Peyer's patch (tissue), 4 donors: ENCODE data around the gene HAGHL. TPM values are rescaled to one million over a fixed set of nuclear protein-coding genes. Genes with fewer than 3 reads are reported as not detected.

Experiments
- DNase-seq, 3 donors: peaks; one replicate each; pipeline ENCODE4 v3.0.0-alpha.2; 2017 to 2019
- H3K27ac ChIP-seq, 4 donors: fragments of 200-600 bp; sonication (generic); one replicate each; pipeline ENCODE4 v1.5.1; 2016 to 2019
- H3K27me3 ChIP-seq, 2 donors: fragments of 200-600 bp; sonication (generic); one replicate each; pipeline ENCODE4 v1.5.1; 2019
- H3K36me3 ChIP-seq, 3 donors: fragments of 200-600 bp; sonication (generic); one replicate each; pipeline ENCODE4 v1.5.1; 2016 to 2019
- H3K4me1 ChIP-seq, 4 donors: fragments of 200-600 bp; sonication (generic); one replicate each; pipeline ENCODE4 v1.5.1; 2016 to 2019
- H3K4me3 ChIP-seq, 4 donors: fragments of 200-600 bp; sonication (generic); 1 replicate in 3 of 4; 2 replicates in 1 of 4; pipeline ENCODE4 v1.5.1; 2016 to 2019; ENCODE audit warnings: mild to moderate bottlenecking in 1 of 4
- H3K9me3 ChIP-seq, 4 donors: fragments of 200-600 bp; sonication (generic); one replicate each; pipeline ENCODE4 v1.5.1; 2016 to 2019; ENCODE audit warnings: mild to moderate bottlenecking in 1 of 4
- POLR2A ChIP-seq, 2 donors: fragments of 450-650 bp; IDR thresholded peaks; one replicate each; pipeline ENCODE4 v1.5.1; 2017; ENCODE audit warnings: antibody characterized with exemption in 2 of 2, mild to moderate bottlenecking in 2 of 2, moderate library complexity in 2 of 2
- total RNA-seq, 4 donors: library from RNA; depleted of rRNA; stranded (reverse); fragments of >200 nt; gene quantifications; one replicate each; pipeline ENCODE4 v1.1.0, GENCODE V29; 2016
- TF ChIP-seq, protein P1 (sequence below), 6 experiments: fragments of 450-650 bp in 4 of 6; fragments of 200-600 bp in 2 of 6; sonication (generic) in 1 of 6; IDR thresholded peaks; one replicate each; pipeline ENCODE4 v1.5.1; 2017 to 2019; ENCODE audit warnings: antibody characterized with exemption in 6 of 6, mild to moderate bottlenecking in 3 of 6, moderate library complexity in 1 of 6

The HAGHL gene
- total RNA-seq, 4 donors from 2014 or later = 0.53 to 42.9 (median 3.4) TPM

DNA sequence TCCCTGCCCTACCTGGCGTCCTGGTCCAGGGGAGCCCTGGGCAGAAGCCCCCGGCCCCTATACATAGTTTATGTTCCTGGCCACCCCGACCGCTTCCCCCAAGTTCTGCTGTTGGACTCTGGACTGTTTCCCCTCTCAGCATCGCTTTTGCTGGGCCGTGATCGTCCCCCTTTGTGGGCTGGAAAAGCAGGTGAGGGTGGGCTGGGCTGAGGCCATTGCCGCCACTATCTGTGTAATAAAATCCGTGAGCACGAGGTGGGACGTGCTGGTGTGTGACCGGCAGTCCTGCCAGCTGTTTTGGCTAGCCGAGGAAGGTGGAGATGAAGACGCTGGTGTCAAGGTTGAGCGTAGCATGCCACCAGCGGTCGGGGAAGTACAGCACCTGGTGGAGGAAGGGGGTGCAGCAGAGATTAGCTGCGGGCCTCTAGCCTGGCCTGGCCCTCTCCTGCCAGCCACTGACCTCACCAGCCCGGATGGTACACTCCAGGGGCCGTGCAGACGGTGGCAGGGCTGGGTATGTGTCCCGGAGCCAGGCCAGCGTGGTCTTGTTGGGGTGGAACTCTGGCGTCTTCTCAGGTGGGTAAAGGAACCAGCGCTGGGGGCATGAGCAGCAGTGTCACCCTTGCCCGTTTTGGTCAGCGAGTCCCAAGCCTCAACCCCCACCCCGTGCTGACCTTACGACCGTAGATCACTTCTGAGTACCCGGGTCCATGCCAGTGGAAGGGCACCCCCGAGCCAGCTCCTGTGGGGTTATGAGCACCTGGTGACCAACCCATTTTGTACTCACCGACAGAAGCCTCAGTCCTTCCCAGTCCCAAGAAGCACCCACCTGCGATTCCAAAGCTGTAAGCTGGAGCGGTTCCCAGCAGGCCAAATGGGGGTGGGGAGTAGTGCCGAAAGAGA is 44.2 kb upstream of the HAGHL start:
- H3K4me3 ChIP-seq = peak overlapping the region in 3 of 4 donors; percentile 58 to 83 (median 83)
- H3K36me3 ChIP-seq = peaks cover 0 to 32% (median 0%) of the 10 kb centered on the region in 3 donors
- TF ChIP-seq, protein P1, sequence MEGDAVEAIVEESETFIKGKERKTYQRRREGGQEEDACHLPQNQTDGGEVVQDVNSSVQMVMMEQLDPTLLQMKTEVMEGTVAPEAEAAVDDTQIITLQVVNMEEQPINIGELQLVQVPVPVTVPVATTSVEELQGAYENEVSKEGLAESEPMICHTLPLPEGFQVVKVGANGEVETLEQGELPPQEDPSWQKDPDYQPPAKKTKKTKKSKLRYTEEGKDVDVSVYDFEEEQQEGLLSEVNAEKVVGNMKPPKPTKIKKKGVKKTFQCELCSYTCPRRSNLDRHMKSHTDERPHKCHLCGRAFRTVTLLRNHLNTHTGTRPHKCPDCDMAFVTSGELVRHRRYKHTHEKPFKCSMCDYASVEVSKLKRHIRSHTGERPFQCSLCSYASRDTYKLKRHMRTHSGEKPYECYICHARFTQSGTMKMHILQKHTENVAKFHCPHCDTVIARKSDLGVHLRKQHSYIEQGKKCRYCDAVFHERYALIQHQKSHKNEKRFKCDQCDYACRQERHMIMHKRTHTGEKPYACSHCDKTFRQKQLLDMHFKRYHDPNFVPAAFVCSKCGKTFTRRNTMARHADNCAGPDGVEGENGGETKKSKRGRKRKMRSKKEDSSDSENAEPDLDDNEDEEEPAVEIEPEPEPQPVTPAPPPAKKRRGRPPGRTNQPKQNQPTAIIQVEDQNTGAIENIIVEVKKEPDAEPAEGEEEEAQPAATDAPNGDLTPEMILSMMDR (IDR thresholded peaks at IDR 0.05) = no peak
- no peak for TF ChIP-seq POLR2A (IDR thresholded peaks at IDR 0.05)
- no peaks in the 10 kb centered on the region for H3K9me3 ChIP-seq
- H3K27ac ChIP-seq = no peak overlapping the region
- no peaks in the 10 kb centered on the region for H3K27me3 ChIP-seq
- H3K4me1 ChIP-seq = peaks cover 0 to 45% (median 32%) of the 10 kb centered on the region in 4 donors
- no peak for DNase-seq

DNA sequence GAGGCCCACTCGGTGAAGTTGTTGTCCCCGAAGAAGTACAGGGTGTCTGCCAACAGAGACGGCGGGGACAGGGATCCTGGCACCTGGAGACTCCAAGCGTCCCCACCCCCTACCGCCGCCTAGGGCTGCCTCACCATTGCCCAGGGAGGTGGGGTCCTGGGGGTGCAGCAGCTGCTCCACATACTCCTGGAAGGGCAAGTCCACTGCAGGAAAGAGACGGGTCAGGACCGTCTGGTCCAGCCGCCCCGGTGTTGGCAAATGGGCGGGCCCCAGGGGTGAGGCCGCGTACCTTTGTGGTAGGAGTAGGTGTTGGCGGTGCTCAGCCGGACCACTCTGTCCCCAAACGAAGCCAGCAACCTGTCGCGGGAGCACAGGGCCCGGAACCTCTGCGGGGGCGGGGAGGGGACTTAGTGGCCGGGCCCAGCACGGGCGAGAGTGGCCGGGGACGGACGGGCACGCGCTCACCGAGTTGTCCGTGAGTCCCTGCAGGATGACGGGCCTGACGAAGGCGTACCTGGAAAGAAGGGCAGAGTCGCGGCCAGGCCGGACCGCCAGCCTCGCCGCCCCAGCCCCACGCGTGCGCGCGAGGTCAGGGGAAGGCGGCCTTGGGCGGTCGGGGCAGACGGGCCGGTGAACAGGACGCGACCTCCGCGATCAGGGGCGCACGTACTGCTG is 43.4 kb upstream of the HAGHL start:
- Histone ChIP-seq H3K4me1 (peaks cover 0 to 45% (median 31%) of the 10 kb centered on the region in 4 donors), H3K27me3 (no peaks in the 10 kb centered on the region), H3K9me3 (no peaks in the 10 kb centered on the region), H3K4me3 (peak overlapping the region; percentile 58 to 83 (median 72)), H3K36me3 (peaks cover 0 to 32% (median 0%) of the 10 kb centered on the region in 3 donors), H3K27ac (peak overlapping the region; percentile 55 to 85 (median 68))
- no peak for DNase-seq
- no peak for TF ChIP-seq POLR2A (IDR thresholded peaks at IDR 0.05)
- TF ChIP-seq, protein P1 (IDR thresholded peaks at IDR 0.05) = no peak

DNA sequence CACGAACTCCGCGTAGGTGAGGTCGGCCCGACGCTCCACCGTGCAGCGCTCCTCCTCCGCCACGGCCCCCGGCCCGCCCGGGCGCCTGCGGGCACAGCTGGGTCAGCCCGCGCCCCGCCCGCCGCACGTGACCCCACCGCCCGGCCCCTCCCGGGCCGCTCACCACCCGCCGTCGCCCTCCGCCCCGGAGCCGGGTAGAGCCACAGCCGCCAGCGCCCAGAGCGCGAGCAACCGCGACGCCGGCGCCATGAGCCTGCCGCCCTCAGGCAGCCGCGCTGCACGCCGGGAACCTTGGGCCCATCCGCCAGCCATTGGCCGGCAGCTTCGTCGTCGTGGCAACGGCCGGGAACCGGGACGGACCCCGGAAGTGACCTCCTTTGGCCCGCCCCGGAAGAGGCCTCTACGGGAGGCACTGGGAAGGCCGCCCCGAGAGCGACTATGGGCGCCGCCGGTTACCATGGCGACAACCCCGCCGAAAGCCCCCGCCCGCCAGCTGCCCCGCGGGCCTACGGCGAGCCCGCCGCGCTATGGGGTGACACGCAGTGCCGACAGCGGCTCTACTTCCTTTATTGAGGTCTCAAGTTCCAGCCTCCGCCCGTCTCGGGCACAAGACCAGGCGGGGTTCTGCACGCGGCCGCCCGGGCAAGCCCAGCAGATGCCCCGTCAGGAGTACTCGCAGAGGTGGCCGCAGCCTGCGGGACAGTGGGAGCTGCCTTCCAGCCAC is 42.7 kb upstream of the HAGHL start, which contains the start of gene JMJD8:
Gene JMJD8 (minus strand): TSS at position 264 of the 724 bp plus-strand sequence. CDS start 15 bp downstream, at position 249.
- H3K27ac ChIP-seq = peak within 1 kb of the TSS; percentile 55 to 85 (median 68)
- peak within 1 kb of the TSS; percentile 58 to 83 (median 72) for H3K4me3 ChIP-seq
- H3K9me3 ChIP-seq = no peaks in the 10 kb centered on the region
- H3K36me3 ChIP-seq = peaks cover 0 to 32% (median 0%) of the 10 kb centered on the region in 3 donors
- peaks cover 0 to 50% (median 30%) of the 10 kb centered on the region in 4 donors for H3K4me1 ChIP-seq
- no peaks in the 10 kb centered on the region for H3K27me3 ChIP-seq
- TF ChIP-seq, protein P1 (IDR thresholded peaks at IDR 0.05) = no peak
- TF ChIP-seq POLR2A (IDR thresholded peaks at IDR 0.05) = peak; percentile 40 to 42
- peak; percentile 96 to 99 (median 99) for DNase-seq

DNA sequence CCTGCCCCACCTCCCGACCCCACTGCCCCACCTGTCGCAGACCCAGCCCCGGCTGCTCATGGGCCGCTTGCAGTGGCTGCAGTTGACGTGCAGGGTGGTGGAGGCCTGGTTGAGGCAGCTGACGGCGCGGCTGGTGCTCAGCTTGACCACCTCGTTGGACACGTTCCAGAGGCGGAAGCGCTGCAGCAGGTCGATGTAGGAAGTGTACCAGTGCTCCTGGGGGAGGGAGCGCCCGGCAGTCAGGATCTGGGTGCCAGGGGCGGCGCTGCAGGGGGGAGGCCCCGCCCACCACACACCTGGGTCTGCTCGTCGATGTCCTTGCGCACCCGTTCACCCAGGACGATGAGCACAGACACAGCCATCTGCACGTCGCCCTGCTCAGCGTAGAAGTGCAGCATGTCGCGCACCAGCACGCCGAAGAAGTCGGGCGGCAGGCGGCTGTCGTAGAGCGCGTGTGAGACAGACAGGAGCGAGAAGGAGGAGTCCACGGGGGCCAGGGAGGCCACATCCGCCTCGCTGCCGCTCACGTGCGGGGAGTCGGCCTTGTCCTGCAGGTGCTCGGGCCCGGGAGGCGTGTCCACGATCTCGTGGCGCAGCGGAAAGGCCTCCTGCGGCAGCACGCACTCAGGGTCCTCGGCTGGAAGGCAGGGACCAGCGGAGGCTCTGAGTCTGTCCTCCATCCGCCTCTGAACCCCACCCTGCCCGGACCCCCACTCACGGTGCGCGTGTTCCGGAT is 41.8 kb upstream of the HAGHL start:
- peaks cover 0 to 32% (median 0%) of the 10 kb centered on the region in 3 donors for H3K36me3 ChIP-seq

More for the DNA sequence above, 41.8 kb upstream of the HAGHL start:
- TF ChIP-seq POLR2A (IDR thresholded peaks at IDR 0.05) = no peak
- TF ChIP-seq, protein P1 (IDR thresholded peaks at IDR 0.05) = no peak
- Histone ChIP-seq H3K4me3 (peak overlapping the region; percentile 58 to 83 (median 72)), H3K4me1 (peaks cover 0 to 52% (median 34%) of the 10 kb centered on the region in 4 donors), H3K9me3 (no peaks in the 10 kb centered on the region), H3K27me3 (no peaks in the 10 kb centered on the region), H3K27ac (peak overlapping the region in 3 of 4 donors; percentile 55 to 85 (median 75))
- no peak for DNase-seq
